WERI-Rb-1 (cell line): Measurements from ENCODE around the gene OR2H2.

Experiments used
- DNase-seq: peaks from one replicate; pipeline ENCODE4 v3.0.0-alpha.2; 2020
- H3K27ac ChIP-seq: fragments of 250-450 bp; sonication (Bioruptor Pico); 2 replicates; pipeline ENCODE4 v1.5.1; 2020; ENCODE audit warnings: mild to moderate bottlenecking, moderate library complexity
- H3K27me3 ChIP-seq: fragments of 250-450 bp; sonication (Bioruptor Pico); 2 replicates; pipeline ENCODE4 v1.5.1; 2021; ENCODE audit warnings: mild to moderate bottlenecking, low read depth, moderate library complexity; ENCODE audit not compliant: insufficient read depth, severe bottlenecking
- H3K36me3 ChIP-seq: fragments of 250-450 bp; sonication (Bioruptor Pico); 2 replicates; pipeline ENCODE4 v1.5.1; 2020; ENCODE audit warnings: mild to moderate bottlenecking, moderate library complexity
- H3K4me3 ChIP-seq: 2 replicates; pipeline ENCODE4 v1.5.1; 2011; ENCODE audit warnings: low read depth, mild to moderate bottlenecking, control low read depth, low read length
- H3K9me3 ChIP-seq: fragments of 250-450 bp; sonication (Bioruptor Pico); 2 replicates; pipeline ENCODE4 v1.5.1; 2021; ENCODE audit warnings: mild to moderate bottlenecking, moderate library complexity; ENCODE audit not compliant: severe bottlenecking
- CTCF ChIP-seq: IDR thresholded peaks from 2 replicates; pipeline ENCODE4 v1.5.1; 2011; ENCODE audit warnings: low read depth, mild to moderate bottlenecking, control low read depth, inconsistent platforms, low read length

Gene OR2H2

DNA sequence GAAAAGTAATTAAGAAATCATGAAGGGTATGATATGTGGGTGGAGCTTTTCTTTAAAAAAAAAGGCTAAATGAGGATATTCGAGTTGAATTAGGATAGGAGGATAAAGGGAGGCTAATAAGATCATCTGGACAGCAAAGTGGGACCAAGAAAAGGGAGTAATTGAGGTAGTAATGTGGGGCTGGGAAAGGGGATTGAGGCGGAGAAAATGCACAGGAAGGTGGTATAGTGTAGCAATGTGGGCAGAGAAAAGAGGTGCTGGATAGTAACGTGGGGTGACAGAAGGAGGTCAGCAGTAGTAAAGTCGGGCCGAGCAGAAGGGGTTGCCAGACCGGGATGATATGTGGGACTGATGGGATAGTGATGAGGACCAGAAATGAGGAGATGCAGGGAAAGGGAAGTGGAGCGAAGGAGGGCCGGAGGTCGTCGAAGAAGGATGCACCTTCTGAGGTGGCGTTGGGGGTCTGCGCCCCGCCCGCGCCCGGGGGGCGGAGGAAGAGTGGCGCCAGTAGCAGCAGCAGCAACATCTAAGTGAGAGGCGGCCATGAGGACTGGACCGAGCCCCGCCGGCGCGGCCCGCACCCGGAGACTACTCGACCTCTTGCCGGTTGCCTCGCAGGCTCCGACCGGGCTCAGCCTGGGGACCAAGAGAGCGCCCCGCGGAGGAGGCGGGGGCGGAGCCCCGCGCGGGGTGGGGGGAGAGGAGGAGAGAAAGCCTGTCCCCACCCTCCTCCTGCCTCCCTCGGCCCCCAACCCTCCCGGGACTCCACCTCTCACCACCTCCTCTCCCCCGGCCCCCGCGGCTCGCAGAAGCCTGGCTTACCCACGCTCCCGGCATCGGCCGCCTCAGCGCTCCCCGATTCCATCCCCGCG, 47.2 kb downstream of the OR2H2 start:
- Histone ChIP-seq H3K36me3 (peaks cover 13% of the 10 kb centered on the region), H3K9me3 (no peaks in the 10 kb centered on the region), H3K4me3 (peak overlapping the region; percentile 68), H3K27ac (peak overlapping the region; percentile 86), H3K27me3 (no peaks in the 10 kb centered on the region)
- peak; percentile 93 for DNase-seq
- TF ChIP-seq CTCF: no peak

DNA sequence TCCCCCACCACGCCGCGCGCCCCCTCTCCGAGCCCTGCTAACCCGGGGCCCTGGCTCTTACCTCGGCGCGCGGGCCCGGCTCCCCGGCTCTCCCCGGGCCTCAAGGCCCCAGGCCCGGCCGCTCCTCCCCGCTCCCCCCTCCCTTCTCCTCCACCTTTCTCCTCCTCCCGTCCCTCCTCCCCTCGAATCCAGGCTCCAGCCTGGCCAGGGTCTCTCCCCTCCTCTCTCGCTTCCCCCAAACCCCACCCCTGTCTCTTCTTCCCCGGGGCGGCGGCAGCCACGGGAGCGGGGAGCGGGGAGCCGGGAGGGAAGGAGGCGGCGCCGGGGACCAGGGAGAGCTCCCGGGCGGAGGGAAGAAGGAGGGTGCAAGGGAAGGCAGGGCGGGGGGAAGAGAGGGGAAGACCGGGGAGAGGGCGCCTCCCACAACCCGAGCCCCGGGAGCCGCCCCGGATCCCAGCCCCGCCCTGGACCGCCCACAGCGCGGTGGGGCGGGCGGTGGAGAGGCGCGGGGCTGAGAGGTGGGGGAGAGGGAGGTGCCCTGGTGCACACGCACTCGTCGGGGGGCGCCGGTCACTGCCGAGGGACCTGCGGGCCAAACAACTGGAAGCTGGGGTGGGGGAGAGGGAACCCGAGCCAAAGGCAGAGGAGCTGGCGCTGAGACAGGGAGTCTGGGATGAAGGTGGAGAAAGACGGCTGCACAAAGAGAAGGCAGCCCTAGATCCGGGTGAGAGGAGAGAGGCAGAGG, 48.0 kb downstream of the OR2H2 start, which contains the start of gene GABBR1:
GABBR1 (minus strand) TSS at position 395 of the 745 bp plus-strand sequence. CDS start 798 bp downstream, outside the sequence.
- Histone ChIP-seq H3K4me3 (peak within 1 kb of the TSS; percentile 68), H3K9me3 (no peaks in the 10 kb centered on the region), H3K27ac (peak within 1 kb of the TSS; percentile 86), H3K27me3 (no peaks in the 10 kb centered on the region), H3K36me3 (peaks cover 13% of the 10 kb centered on the region)
- no peak for TF ChIP-seq CTCF
- DNase-seq: peak; percentile 97

- H3K4me3 ChIP-seq: peak overlapping the region; percentile 68
- H3K27ac ChIP-seq: peak overlapping the region; percentile 86
- no peaks in the 10 kb centered on the region for H3K9me3 ChIP-seq
- TF ChIP-seq CTCF: no peak
- H3K36me3 ChIP-seq: peaks cover 13% of the 10 kb centered on the region
- no peak for DNase-seq
- H3K27me3 ChIP-seq: no peaks in the 10 kb centered on the region
Measured at GRCh38 chr6:29633534-29633905, 48.6 kb downstream of the OR2H2 start.

DNA sequence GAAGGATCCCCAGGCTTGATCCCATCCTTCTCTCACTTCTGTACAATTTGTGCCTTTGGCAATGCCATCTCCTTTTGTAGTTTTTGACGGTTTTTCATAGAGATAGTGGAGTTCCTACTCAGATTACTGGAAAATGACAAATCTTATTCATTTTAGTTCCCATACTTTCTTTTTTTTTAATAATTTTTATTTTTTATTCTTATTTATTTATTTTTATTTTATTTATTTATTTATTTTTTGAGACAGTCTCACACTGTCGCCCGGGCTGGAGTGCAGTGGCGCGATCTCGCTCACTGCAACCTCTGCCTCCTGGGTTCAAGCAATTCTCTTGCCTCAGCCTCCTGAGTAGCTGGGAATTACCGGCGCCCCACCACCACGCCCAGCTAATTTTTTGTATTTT, 52.3 kb downstream of the OR2H2 start:
- H3K27me3 ChIP-seq: no peaks in the 10 kb centered on the region
- no peaks in the 10 kb centered on the region for H3K36me3 ChIP-seq
- H3K4me3 ChIP-seq: no peak overlapping the region
- DNase-seq: no peak
- H3K27ac ChIP-seq: no peak overlapping the region
- peaks cover 4% of the 10 kb centered on the region for H3K9me3 ChIP-seq
- no peak for TF ChIP-seq CTCF
